ENCODE data around the gene RPS21. TPM values are rescaled to one million over a fixed set of nuclear protein-coding genes. Genes with fewer than 3 reads are reported as not detected.
"Not testable (repeated sequence)": the region's sequence is repeated elsewhere in the genome, so short reads cannot be mapped to it uniquely, and the experiment has no call there.

Gene RPS21
- total RNA-seq, 4 donors from 2014 or later = 819 to 3,701 (median 3,102) TPM

DNA sequence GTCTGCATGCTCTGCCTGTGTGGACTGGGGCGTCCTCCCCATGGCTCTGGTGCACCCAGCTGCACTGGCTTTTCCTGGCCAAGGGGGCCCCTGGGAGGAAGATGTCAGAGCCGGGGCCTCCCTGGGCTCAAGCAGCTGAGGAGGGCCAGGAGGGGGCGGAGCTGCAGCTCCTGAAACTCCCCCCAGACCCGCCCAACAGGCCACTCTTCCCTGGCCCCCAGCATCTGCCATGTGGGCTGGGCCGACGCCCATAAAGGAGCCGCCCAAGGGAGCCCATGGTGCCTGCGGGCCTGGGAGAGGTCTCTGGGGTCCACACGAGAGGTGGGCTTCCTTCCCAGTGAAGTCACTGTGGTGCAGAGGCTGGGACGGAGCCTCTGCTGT lies 36.4 kb downstream of the RPS21 start:
- peaks cover 0 to 50% (median 0%) of the 10 kb centered on the region in 4 donors for H3K27me3 ChIP-seq
- DNase-seq = no peak
- 40% methylated on average over 3 of the region's 10 CpGs; no CpG with 5 or more reads in 1 of the 2 donors for WGBS, 2 donors
- TF ChIP-seq, protein P1, sequence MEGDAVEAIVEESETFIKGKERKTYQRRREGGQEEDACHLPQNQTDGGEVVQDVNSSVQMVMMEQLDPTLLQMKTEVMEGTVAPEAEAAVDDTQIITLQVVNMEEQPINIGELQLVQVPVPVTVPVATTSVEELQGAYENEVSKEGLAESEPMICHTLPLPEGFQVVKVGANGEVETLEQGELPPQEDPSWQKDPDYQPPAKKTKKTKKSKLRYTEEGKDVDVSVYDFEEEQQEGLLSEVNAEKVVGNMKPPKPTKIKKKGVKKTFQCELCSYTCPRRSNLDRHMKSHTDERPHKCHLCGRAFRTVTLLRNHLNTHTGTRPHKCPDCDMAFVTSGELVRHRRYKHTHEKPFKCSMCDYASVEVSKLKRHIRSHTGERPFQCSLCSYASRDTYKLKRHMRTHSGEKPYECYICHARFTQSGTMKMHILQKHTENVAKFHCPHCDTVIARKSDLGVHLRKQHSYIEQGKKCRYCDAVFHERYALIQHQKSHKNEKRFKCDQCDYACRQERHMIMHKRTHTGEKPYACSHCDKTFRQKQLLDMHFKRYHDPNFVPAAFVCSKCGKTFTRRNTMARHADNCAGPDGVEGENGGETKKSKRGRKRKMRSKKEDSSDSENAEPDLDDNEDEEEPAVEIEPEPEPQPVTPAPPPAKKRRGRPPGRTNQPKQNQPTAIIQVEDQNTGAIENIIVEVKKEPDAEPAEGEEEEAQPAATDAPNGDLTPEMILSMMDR (IDR thresholded peaks at IDR 0.05) = no peak
- no peak for TF ChIP-seq POLR2A (IDR thresholded peaks at IDR 0.05)
- no peaks in the 10 kb centered on the region for H3K36me3 ChIP-seq
- intact Hi-C loops (cut with DNase I) = no loop called here
- H3K27ac ChIP-seq = no peak overlapping the region
- peaks cover 5 to 37% (median 7%) of the 10 kb centered on the region in 3 donors for H3K4me1 ChIP-seq
- no peak overlapping the region for H3K4me3 ChIP-seq
- H3K9me3 ChIP-seq = no peaks in the 10 kb centered on the region

DNA sequence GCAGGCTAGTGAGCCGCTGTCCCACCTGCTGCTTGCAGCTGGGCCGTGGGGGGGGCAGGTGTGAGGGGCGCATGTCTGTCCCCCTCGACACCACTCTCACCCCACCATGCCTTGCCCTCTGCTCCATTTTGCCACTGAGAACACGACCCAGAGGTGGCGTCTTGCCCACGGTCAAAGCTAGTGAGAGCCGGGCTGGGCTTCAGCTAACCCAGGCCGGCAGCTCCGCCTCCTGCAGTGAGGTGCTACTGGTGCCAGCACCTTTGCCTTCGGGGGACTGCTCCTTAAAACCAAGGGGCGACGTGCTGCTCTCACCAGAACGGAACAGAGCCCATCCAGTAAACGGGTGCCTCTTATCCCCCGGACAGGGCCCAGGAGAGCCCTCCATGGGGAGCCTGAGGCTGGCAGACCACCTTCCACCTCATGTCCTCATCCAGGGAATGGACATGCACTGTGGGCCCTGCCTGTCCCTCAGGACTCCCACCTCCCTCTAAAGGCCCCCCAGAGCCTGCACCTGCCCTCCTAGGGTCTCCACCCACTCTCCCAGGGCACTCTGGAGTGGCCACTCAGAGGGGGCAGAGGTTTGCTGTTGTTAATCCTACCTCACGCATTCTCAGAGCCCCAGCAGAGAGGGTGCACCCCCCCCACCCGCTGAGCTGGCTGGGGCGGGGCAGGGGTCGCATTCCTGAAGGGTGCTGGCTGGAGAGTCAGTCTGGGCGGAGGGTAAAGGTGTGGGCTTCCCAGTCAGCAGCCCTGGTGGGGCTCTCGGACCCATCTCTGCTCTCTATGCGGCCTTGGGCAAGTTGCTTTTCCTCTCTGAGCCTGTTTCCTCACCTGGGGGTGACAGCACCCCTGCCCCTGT lies 37.6 kb downstream of the RPS21 start:
- H3K27ac ChIP-seq = no peak overlapping the region
- no peak overlapping the region for H3K4me3 ChIP-seq
- no peaks in the 10 kb centered on the region for H3K36me3 ChIP-seq
- intact Hi-C loops (cut with DNase I) = no loop called here
- WGBS, 2 donors = 31% methylated on average over 9 of the region's 23 CpGs; no CpG with 5 or more reads in 1 of the 2 donors
- H3K9me3 ChIP-seq = no peaks in the 10 kb centered on the region
- peaks cover 6 to 41% (median 12%) of the 10 kb centered on the region in 3 donors for H3K4me1 ChIP-seq
- no peak for TF ChIP-seq POLR2A (IDR thresholded peaks at IDR 0.05)
- TF ChIP-seq, protein P1 (IDR thresholded peaks at IDR 0.05) = no peak
- H3K27me3 ChIP-seq = peaks cover 0 to 55% (median 0%) of the 10 kb centered on the region in 4 donors
- no peak for DNase-seq

DNA sequence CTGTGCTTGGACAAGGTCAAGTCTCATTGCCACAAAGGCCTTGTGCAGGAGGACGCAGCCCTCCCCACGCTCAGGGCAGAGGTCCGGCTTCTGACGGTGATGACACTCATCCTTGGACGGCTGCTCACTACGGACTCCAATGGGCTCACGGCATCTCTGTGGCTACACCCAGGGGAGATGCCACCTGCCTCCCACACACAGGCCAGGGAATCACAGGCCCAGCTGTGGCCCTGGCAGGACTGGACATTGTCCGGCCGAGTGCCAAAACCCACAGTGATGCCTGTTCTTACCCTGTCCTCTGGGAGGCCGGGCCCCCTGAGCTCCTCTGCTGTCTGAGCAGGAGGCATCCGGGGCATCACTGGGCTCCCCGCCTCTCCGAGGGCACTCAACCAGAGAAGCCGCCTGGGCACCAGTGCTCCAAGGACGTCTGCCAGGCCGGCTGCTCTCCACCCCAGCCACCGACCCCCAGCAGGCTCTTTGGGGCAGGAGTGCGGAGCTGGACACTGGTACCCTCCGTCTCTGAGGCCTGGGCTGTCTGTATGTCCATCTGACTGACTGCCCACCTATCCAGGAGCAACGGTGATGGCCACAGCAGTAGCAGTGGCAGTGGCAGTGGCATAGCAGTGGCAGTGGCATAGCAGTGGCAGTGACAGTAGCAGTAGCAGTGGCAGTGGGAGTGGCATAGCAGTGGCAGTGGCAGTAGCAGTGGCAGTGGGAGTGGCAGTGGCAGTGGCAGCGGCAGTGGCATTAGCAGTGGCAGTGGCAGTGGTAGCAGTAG lies 38.6 kb downstream of the RPS21 start:
- 91% methylated on average over 1 to 7 of the region's 21 CpGs for WGBS, 2 donors
- TF ChIP-seq, protein P1 (IDR thresholded peaks at IDR 0.05) = no peak
- TF ChIP-seq POLR2A (IDR thresholded peaks at IDR 0.05) = no peak
- Histone ChIP-seq H3K9me3 (no peaks in the 10 kb centered on the region), H3K4me1 (peaks cover 6 to 41% (median 12%) of the 10 kb centered on the region in 3 donors), H3K36me3 (no peaks in the 10 kb centered on the region), H3K4me3 (no peak overlapping the region), H3K27ac (no peak overlapping the region), H3K27me3 (peaks cover 0 to 65% (median 0%) of the 10 kb centered on the region in 4 donors)
- intact Hi-C loops (cut with DNase I) = no loop called here
- no peak for DNase-seq

DNA sequence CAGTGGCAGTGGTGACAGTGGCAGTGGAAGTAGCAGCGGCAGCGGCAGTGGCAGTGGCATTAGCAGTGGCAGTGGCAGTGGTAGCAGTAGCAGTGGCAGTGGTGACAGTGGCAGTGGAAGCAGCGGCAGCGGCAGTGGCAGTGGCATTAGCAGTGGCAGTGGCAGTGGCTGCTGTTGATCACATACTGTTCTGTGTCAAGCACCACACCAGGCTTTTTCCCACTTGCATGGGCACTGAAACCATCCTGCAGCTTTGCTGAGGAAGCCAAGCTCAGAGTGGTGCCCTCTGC lies 39.1 kb downstream of the RPS21 start:
- DNase-seq; H3K27ac ChIP-seq; H3K9me3 ChIP-seq; H3K4me3 ChIP-seq; H3K36me3 ChIP-seq; intact Hi-C loops (cut with DNase I): not testable (repeated sequence)
- 68 to 89% methylated on average over 4 of the region's 4 CpGs for WGBS, 2 donors
- Histone ChIP-seq H3K4me1 (peaks cover 6 to 41% (median 12%) of the 10 kb centered on the region in 3 donors), H3K27me3 (peaks cover 0 to 71% (median 0%) of the 10 kb centered on the region in 4 donors)

DNA sequence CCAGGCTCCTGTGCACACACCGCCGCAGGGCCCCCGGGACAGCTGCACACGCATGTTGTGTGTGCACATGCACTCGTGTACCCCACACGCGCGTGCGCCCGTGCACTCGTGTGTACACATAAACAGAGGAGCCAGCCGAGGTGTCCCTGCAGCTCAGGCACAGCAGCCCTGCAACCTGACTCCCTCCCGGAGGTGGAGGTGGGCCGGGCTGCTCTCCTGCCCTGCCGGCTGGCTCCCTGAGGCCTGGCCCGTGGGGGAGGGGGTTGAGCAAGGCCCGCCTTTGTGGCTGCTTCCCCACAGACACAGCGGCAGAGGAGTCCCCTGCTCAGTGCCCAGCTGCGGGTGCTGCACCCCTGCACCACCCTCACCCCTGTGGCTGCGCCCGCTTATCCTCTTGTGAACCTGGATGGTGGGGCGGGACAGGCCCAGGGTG lies 39.8 kb downstream of the RPS21 start:
- intact Hi-C loops (cut with DNase I) = no loop called here
- peaks cover 6 to 41% (median 12%) of the 10 kb centered on the region in 3 donors for H3K4me1 ChIP-seq
- no peaks in the 10 kb centered on the region for H3K9me3 ChIP-seq
- H3K4me3 ChIP-seq = peak overlapping the region; percentile 34 to 61 (median 50)
- no peak for DNase-seq
- peaks cover 0 to 72% (median 0%) of the 10 kb centered on the region in 4 donors for H3K27me3 ChIP-seq
- H3K27ac ChIP-seq = peak overlapping the region; percentile 72 to 85 (median 78)
- no peaks in the 10 kb centered on the region for H3K36me3 ChIP-seq
- WGBS, 2 donors = 44 to 53% methylated on average over 5 to 20 of the region's 22 CpGs
- no peak for TF ChIP-seq POLR2A (IDR thresholded peaks at IDR 0.05)
- TF ChIP-seq, protein P1 (IDR thresholded peaks at IDR 0.05) = no peak
